ENCODE measurements around the gene SERPINI1. TPM values are rescaled to one million over a fixed set of nuclear protein-coding genes. Genes with fewer than 3 reads are reported as not detected.

Gene SERPINI1
- total RNA-seq, 1 experiment from 2014 or later: 8.0 TPM

Other genes starting within 250 kb of the SERPINI1 start
- gene WDR49, start 81.8 kb upstream of the SERPINI1 start, total RNA-seq (2021; ENCODE audit: unreplicated experiment): 0.23 TPM
- gene PDCD10, start 829 bp upstream of the SERPINI1 start, total RNA-seq (2021; ENCODE audit: unreplicated experiment): 83.5 TPM